ENCODE results near the gene INPP5B.
"Not testable (repeated sequence)": the region's sequence is repeated elsewhere in the genome, so short reads cannot be mapped to it uniquely, and the experiment has no call there.

INPP5B gene

GRCh38 chr1:37910886-37911285, 36.0 kb downstream of the INPP5B start:
- not testable (repeated sequence) for DNase-seq

GRCh38 chr1:37908531-37908930, 38.3 kb downstream of the INPP5B start:
- not testable (repeated sequence) for DNase-seq

GRCh38 chr1:37907416-37908125, 39.3 kb downstream of the INPP5B start:
- not testable (repeated sequence) for DNase-seq

GRCh38 chr1:37906591-37906990, 40.3 kb downstream of the INPP5B start:
- not testable (repeated sequence) for DNase-seq

- DNase-seq: no peak
Observed at GRCh38 chr1:37905727-37906126, 41.1 kb downstream of the INPP5B start.

GRCh38 chr1:37903921-37904320, 42.9 kb downstream of the INPP5B start:
- not testable (repeated sequence) for DNase-seq

GRCh38 chr1:37902983-37903382, 43.9 kb downstream of the INPP5B start:
- DNase-seq: no peak

GRCh38 chr1:37901893-37902225, 45.0 kb downstream of the INPP5B start:
- DNase-seq: no peak

GRCh38 chr1:37901191-37901892, 45.5 kb downstream of the INPP5B start:
- DNase-seq: no peak

GRCh38 chr1:37897563-37897962, 49.3 kb downstream of the INPP5B start:
- DNase-seq: not testable (repeated sequence)

- no peak for DNase-seq
Observed at GRCh38 chr1:37893673-37894072, 53.2 kb downstream of the INPP5B start.

- no peak for DNase-seq
Observed at GRCh38 chr1:37892151-37893047, 54.5 kb downstream of the INPP5B start.

GRCh38 chr1:37890378-37891014, 56.4 kb downstream of the INPP5B start:
- no peak for DNase-seq

GRCh38 chr1:37888022-37888700, 58.7 kb downstream of the INPP5B start:
- no peak for DNase-seq

GRCh38 chr1:37884145-37884544, 62.7 kb downstream of the INPP5B start:
- DNase-seq: no peak

- DNase-seq: no peak
Observed at GRCh38 chr1:37883671-37884070, 63.2 kb downstream of the INPP5B start.

GRCh38 chr1:37879865-37880264, 67.0 kb downstream of the INPP5B start:
- DNase-seq: no peak

GRCh38 chr1:37878071-37878470, 68.8 kb downstream of the INPP5B start:
- DNase-seq: no peak

GRCh38 chr1:37875833-37876232, 71.0 kb downstream of the INPP5B start:
- no peak for DNase-seq

- no peak for DNase-seq
Observed at GRCh38 chr1:37872692-37873091, 74.2 kb downstream of the INPP5B start.

- DNase-seq: no peak
Observed at GRCh38 chr1:37868466-37868865, 78.4 kb downstream of the INPP5B start.

GRCh38 chr1:37867784-37868183, 79.1 kb downstream of the INPP5B start:
- no peak for DNase-seq
